Lower lobe of right lung (tissue), 2 donors: Measurements from ENCODE around the gene PGLYRP4. TPM values are rescaled to one million over a fixed set of nuclear protein-coding genes. Genes with fewer than 3 reads are reported as not detected.

ENCODE experiments used
- ATAC-seq, 2 donors: fragments of 200-7000 bp; cut with Tn5 transposase; one replicate each; pipeline ENCODE4 v1.9.1; 2020 to 2022; ENCODE audit warnings: mild to moderate bottlenecking in 2 of 2, moderate library complexity in 2 of 2
- DNase-seq: peaks from one replicate; pipeline ENCODE4 v3.0.0-alpha.2; 2020
- H3K27ac ChIP-seq: fragments of 200-600 bp; one replicate; pipeline ENCODE4 v1.8.0; 2022
- H3K27me3 ChIP-seq: fragments of 200-600 bp; one replicate; pipeline ENCODE4 v1.8.0; 2022; ENCODE audit warnings: low read depth
- H3K36me3 ChIP-seq: fragments of 200-600 bp; one replicate; pipeline ENCODE4 v1.8.0; 2022; ENCODE audit warnings: mild to moderate bottlenecking
- H3K4me1 ChIP-seq: fragments of 200-600 bp; one replicate; pipeline ENCODE4 v1.8.0; 2022
- H3K4me3 ChIP-seq: fragments of 200-600 bp; one replicate; pipeline ENCODE4 v1.8.0; 2022; ENCODE audit warnings: mild to moderate bottlenecking
- H3K9me3 ChIP-seq: fragments of 200-600 bp; one replicate; pipeline ENCODE4 v1.8.0; 2022
- intact Hi-C: fragments of 100-400 bp; cut with DNase I; formaldehyde crosslinking; loops from one replicate; pipeline ENCODE4 v1.11.0; 2022
- total RNA-seq: library from RNA; stranded (reverse); fragmentation: NEBNext Ultra II Directional; extraction: Animal tissue kit (Norgen Biotek cat#: 25700); gene quantifications from one replicate; pipeline ENCODE4 v1.2.1, GENCODE V29; 2021
- TF ChIP-seq, protein P1 (sequence below): fragments of 200-600 bp; IDR thresholded peaks from one replicate; pipeline ENCODE4 v1.8.0; 2022; ENCODE audit warnings: antibody characterized with exemption, mild to moderate bottlenecking
- donor health status: DM: no; HTN: yes; CAD: no; lungs with severe emphysema.

PGLYRP4 gene
- total RNA-seq, 1 donor from 2014 or later = 0.30 TPM

DNA sequence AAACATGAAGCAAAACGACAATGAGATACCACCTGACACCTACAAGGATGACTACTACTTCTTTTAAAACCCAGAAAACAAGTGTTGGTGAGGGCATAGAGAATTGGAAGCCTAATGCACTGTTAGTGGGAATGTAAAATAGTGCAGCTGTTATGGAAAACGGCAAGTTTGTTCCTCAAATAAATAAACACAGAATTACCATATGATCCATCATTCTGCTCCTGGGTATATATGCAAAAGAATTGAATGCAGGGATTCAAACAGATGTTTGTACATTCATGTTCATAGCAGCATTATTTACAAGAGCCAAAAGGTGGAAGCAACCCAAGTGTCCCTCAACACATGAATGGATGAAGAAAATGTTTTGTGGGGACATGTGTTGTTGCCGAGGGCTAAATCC is 43.6 kb upstream of the PGLYRP4 start:
- ATAC-seq = no peak
- intact Hi-C loops = no loop called here
- no peak overlapping the region for H3K4me3 ChIP-seq

DNA sequence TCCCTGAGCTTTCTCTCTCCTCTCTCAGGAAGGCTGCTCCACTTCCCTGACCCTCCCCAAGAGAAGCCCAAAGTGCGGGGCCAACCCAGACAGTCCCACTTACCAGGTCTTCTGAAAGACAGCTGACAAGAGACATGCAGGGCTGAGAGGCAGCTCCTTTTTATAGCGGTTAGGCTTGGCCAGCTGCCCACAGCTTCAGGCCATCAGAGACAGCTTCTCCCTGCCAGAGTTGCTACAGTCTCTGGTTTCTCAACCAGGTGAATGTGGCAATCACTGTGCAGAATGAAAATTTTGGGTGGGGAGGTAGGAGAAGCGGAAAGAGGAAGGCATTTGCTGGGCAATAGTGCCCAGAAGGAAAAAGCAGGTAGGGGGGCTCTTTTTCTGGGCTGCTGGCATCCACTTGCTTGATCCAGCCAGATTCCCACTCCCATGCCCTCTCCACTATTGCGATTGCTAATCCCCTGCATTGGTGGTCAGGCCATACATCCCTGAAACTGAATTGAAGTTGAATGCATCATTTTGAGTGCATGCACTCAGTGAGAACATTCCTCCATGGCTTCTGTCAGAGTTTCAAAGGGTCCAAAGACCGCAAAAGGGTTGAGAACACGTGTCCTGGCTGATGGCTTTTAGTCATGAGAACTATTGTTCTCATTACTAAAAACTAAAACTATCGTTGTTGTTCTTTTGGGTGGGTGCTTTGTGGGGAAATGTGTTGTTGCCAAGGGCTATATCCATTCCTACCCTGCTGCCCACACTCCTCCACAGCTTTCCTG is 42.5 kb upstream of the PGLYRP4 start, which contains the start of gene S100A8:
S100A8 (minus strand) TSS at position 136 of the 773 bp plus-strand sequence. CDS start 538 bp downstream, outside the sequence.
- peaks cover 9% of the 10 kb centered on the region for H3K4me1 ChIP-seq
- intact Hi-C loops = no loop called here
- no peaks in the 10 kb centered on the region for H3K9me3 ChIP-seq
- no peaks in the 10 kb centered on the region for H3K36me3 ChIP-seq
- peak within 1 kb of the TSS; percentile 24 for H3K27ac ChIP-seq
- ATAC-seq (peak; percentile 62 to 65), DNase-seq (peak; percentile 86)
- peaks cover 7% of the 10 kb centered on the region for H3K27me3 ChIP-seq
- TF ChIP-seq, protein P1, sequence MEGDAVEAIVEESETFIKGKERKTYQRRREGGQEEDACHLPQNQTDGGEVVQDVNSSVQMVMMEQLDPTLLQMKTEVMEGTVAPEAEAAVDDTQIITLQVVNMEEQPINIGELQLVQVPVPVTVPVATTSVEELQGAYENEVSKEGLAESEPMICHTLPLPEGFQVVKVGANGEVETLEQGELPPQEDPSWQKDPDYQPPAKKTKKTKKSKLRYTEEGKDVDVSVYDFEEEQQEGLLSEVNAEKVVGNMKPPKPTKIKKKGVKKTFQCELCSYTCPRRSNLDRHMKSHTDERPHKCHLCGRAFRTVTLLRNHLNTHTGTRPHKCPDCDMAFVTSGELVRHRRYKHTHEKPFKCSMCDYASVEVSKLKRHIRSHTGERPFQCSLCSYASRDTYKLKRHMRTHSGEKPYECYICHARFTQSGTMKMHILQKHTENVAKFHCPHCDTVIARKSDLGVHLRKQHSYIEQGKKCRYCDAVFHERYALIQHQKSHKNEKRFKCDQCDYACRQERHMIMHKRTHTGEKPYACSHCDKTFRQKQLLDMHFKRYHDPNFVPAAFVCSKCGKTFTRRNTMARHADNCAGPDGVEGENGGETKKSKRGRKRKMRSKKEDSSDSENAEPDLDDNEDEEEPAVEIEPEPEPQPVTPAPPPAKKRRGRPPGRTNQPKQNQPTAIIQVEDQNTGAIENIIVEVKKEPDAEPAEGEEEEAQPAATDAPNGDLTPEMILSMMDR = no peak
- H3K4me3 ChIP-seq = peak within 1 kb of the TSS; percentile 39

More for the DNA sequence above, 43.6 kb upstream of the PGLYRP4 start:
- H3K4me1 ChIP-seq = peaks cover 9% of the 10 kb centered on the region
- no peaks in the 10 kb centered on the region for H3K9me3 ChIP-seq
- H3K27me3 ChIP-seq = peaks cover 8% of the 10 kb centered on the region
- TF ChIP-seq, protein P1 = no peak
- no peak for DNase-seq
- H3K36me3 ChIP-seq = no peaks in the 10 kb centered on the region
- no peak overlapping the region for H3K27ac ChIP-seq

DNA sequence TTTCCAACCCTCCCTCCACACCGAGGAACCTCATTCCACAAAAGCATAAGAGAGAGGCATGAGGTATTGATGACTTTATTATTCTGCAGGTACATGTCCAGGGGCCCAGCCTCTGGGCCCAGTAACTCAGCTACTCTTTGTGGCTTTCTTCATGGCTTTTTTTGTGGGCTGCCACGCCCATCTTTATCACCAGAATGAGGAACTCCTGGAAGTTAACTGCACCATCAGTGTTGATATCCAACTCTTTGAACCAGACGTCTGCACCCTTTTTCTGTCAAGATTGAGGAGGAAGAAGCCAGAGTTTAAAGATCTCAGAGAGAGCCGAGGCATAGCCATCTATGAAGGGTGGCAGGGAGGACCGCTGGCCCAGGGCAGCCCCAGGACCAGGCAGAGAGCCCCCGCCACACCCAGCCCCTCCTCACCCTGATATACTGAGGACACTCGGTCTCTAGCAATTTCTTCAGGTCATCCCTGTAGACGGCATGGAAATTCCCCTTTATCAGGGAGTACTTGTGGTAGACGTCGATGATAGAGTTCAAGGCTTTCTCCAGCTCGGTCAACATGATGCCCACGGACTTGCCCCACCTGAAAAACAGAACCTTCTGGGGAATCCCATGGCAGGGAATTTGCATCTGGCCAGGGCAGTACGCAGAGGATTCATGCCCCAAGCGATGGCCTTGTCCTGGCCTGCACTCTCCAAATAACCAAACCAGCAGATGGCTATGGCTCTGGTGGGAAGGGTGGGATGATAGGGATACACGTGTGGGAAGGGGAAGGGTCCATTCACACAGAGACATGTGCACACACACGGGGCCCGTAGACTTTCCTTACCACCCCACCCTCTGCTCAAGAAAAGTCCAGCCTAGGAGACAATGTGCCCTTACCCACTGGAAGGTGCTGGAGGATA is 41.6 kb upstream of the PGLYRP4 start:
- peak in 1 of 2 donors; percentile 9 for ATAC-seq
- Histone ChIP-seq H3K27me3 (no peaks in the 10 kb centered on the region), H3K4me1 (peaks cover 12% of the 10 kb centered on the region), H3K9me3 (no peaks in the 10 kb centered on the region), H3K4me3 (peak overlapping the region; percentile 39), H3K27ac (peak overlapping the region; percentile 24), H3K36me3 (no peaks in the 10 kb centered on the region)
- TF ChIP-seq, protein P1 = no peak
- intact Hi-C loops = no loop called here
- no peak for DNase-seq

DNA sequence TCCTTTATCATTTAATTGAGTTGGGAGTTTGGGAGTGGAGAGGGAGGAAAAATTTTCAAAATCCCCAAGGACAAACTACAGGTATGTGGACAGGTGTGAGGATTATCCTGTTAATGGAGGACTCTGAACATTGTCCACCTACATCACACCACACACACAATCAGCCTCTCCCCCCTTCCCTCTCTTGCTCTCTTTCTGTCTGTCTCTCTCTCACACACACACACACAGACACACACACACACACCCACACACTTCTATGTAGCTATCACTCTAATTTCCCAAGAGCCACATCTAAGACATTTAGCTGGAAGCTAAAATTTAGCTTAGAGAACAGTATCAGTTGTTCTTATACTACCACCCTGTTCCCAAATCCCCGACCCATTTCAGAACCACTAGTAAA is 40.8 kb upstream of the PGLYRP4 start:
- no peak for DNase-seq
- no peak for ATAC-seq
- H3K36me3 ChIP-seq = no peaks in the 10 kb centered on the region
- H3K27ac ChIP-seq = no peak overlapping the region
- H3K27me3 ChIP-seq = no peaks in the 10 kb centered on the region
- peaks cover 15% of the 10 kb centered on the region for H3K4me1 ChIP-seq
- TF ChIP-seq, protein P1 = no peak
- no peaks in the 10 kb centered on the region for H3K9me3 ChIP-seq
- intact Hi-C loops = no loop called here
- no peak overlapping the region for H3K4me3 ChIP-seq

DNA sequence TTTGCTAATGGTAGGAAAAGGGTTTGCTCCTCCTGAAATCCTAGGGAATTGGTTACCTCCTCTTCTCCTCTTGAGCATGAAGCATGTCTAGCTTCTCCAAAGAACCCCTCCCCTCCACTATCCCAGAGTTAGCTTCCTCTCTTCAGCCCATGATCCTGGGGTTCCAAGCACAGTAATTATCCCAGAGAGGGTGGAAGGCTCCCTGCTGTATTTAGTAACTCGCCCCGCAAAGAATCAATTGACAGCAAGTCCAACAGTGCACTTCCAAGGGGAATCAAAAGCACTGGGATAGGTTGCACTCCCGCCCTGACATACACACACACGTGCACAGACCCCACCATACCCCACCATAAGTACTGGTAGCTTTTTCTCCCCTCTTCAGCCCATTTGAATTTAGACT is 39.1 kb upstream of the PGLYRP4 start:
- Histone ChIP-seq H3K4me3 (no peak overlapping the region), H3K36me3 (no peaks in the 10 kb centered on the region), H3K4me1 (peaks cover 15% of the 10 kb centered on the region), H3K27me3 (no peaks in the 10 kb centered on the region), H3K27ac (no peak overlapping the region), H3K9me3 (no peaks in the 10 kb centered on the region)
- ATAC-seq (no peak), DNase-seq (no peak)
- intact Hi-C loops = no loop called here
- TF ChIP-seq, protein P1 = no peak
